HG02852 (cell line): ENCODE results near the gene APOA1.
"Not testable (repeated sequence)": the region's sequence is repeated elsewhere in the genome, so short reads cannot be mapped to it uniquely, and the experiment has no call there.

ENCODE experiments used
- ATAC-seq: cut with Tn5 transposase; IDR thresholded peaks from one replicate; pipeline ENCODE4 v1.9.1; 2021; ENCODE audit warnings: mild to moderate bottlenecking, moderate library complexity; ENCODE audit not compliant: unreplicated experiment

The APOA1 gene

GRCh38 chr11:116835042-116835772 lies 2.2 kb downstream of the APOA1 start:
- no peak for ATAC-seq

GRCh38 chr11:116834535-116835041 lies 2.8 kb downstream of the APOA1 start:
- ATAC-seq: not testable (repeated sequence)

GRCh38 chr11:116833816-116834534 lies 3.4 kb downstream of the APOA1 start:
- no peak for ATAC-seq

GRCh38 chr11:116833491-116833815 lies 4.0 kb downstream of the APOA1 start:
- no peak for ATAC-seq

GRCh38 chr11:116832350-116833290 lies 4.8 kb downstream of the APOA1 start:
- ATAC-seq: no peak

GRCh38 chr11:116831790-116832349 lies 5.6 kb downstream of the APOA1 start:
- ATAC-seq: no peak

- ATAC-seq: no peak
These were observed 7.1 kb downstream of the APOA1 start for GRCh38 chr11:116830184-116830912.

GRCh38 chr11:116829525-116830183 lies 7.8 kb downstream of the APOA1 start, which contains the start of gene APOC3:
APOC3 (plus strand) TSS chr11:116829907; CDS start chr11:116830583, 676 bp downstream.
- ATAC-seq: no peak

GRCh38 chr11:116828632-116829524 lies 8.5 kb downstream of the APOA1 start:
- no peak for ATAC-seq

- no peak for ATAC-seq
These were observed 10.0 kb downstream of the APOA1 start for GRCh38 chr11:116827461-116827860.

- no peak for ATAC-seq
These were observed 10.5 kb downstream of the APOA1 start for GRCh38 chr11:116826751-116827431.

GRCh38 chr11:116825854-116826750 lies 11.3 kb downstream of the APOA1 start:
- no peak for ATAC-seq

GRCh38 chr11:116825434-116825833 lies 12.0 kb downstream of the APOA1 start:
- ATAC-seq: no peak

GRCh38 chr11:116823031-116823843 lies 14.2 kb downstream of the APOA1 start, which contains the start of gene APOA4:
APOA4 (minus strand) TSS chr11:116823304; CDS start chr11:116823191, 113 bp downstream.
- ATAC-seq: no peak

GRCh38 chr11:116822575-116822974 lies 14.8 kb downstream of the APOA1 start:
- ATAC-seq: no peak
